ENCODE results near the gene SMG6.

SMG6 gene

GRCh38 chr17:2093349-2093748 is 210.2 kb downstream of the SMG6 start:
- Histone ChIP-seq H3K36me3 (no peaks in the 10 kb centered on the region), H3K4me3 (ENCODE audit: low read depth in 1 of 2, low read length in 1 of 2) (no peak overlapping the region), H3K4me1 (ENCODE audit: control insufficient read depth in 1 of 2, insufficient read depth in 1 of 2, low read depth in 1 of 2, low read length in 1 of 2) (peaks cover 31 to 35% of the 10 kb centered on the region in 2 experiments), H3K27ac (no peak overlapping the region), H3K27me3 (no peaks in the 10 kb centered on the region), H3K9me3 (no peaks in the 10 kb centered on the region)
- TF ChIP-seq CTCF (IDR thresholded peaks at IDR 0.05) = no peak

- peaks cover 42 to 45% of the 10 kb centered on the region in 2 experiments for H3K4me1 ChIP-seq (ENCODE audit: control insufficient read depth in 1 of 2, insufficient read depth in 1 of 2, low read depth in 1 of 2, low read length in 1 of 2)
- no peaks in the 10 kb centered on the region for H3K36me3 ChIP-seq
- no peak overlapping the region for H3K27ac ChIP-seq
- H3K4me3 ChIP-seq (ENCODE audit: low read depth in 1 of 2, low read length in 1 of 2) = no peak overlapping the region
- H3K9me3 ChIP-seq = no peaks in the 10 kb centered on the region
- no peak for TF ChIP-seq CTCF (IDR thresholded peaks at IDR 0.05)
- no peaks in the 10 kb centered on the region for H3K27me3 ChIP-seq
Measured at GRCh38 chr17:2092253-2092652, 211.3 kb downstream of the SMG6 start.

GRCh38 chr17:2090804-2091534 is 212.6 kb downstream of the SMG6 start:
- Histone ChIP-seq H3K4me1 (ENCODE audit: control insufficient read depth in 1 of 2, insufficient read depth in 1 of 2, low read depth in 1 of 2, low read length in 1 of 2) (peaks cover 55 to 58% of the 10 kb centered on the region in 2 experiments), H3K27me3 (no peaks in the 10 kb centered on the region), H3K9me3 (no peaks in the 10 kb centered on the region), H3K36me3 (no peaks in the 10 kb centered on the region), H3K27ac (no peak overlapping the region), H3K4me3 (ENCODE audit: low read depth in 1 of 2, low read length in 1 of 2) (no peak overlapping the region)
- no peak for TF ChIP-seq CTCF (IDR thresholded peaks at IDR 0.05)

- Histone ChIP-seq H3K4me3 (ENCODE audit: low read depth in 1 of 2, low read length in 1 of 2) (no peak overlapping the region), H3K36me3 (no peaks in the 10 kb centered on the region), H3K27ac (no peak overlapping the region), H3K9me3 (no peaks in the 10 kb centered on the region), H3K4me1 (ENCODE audit: control insufficient read depth in 1 of 2, insufficient read depth in 1 of 2, low read depth in 1 of 2, low read length in 1 of 2) (peaks cover 62 to 66% of the 10 kb centered on the region in 2 experiments), H3K27me3 (no peaks in the 10 kb centered on the region)
- no peak for TF ChIP-seq CTCF (IDR thresholded peaks at IDR 0.05)
Measured at GRCh38 chr17:2090210-2090641, 213.4 kb downstream of the SMG6 start.

GRCh38 chr17:2089021-2089422 is 214.6 kb downstream of the SMG6 start:
- no peak for TF ChIP-seq CTCF (IDR thresholded peaks at IDR 0.05)

More at GRCh38 chr17:2089021-2089422, 214.6 kb downstream of the SMG6 start:
- no peaks in the 10 kb centered on the region for H3K27me3 ChIP-seq
- no peaks in the 10 kb centered on the region for H3K9me3 ChIP-seq
- H3K36me3 ChIP-seq = no peaks in the 10 kb centered on the region
- peak overlapping the region; percentile 81 for H3K27ac ChIP-seq
- H3K4me1 ChIP-seq (ENCODE audit: control insufficient read depth in 1 of 2, insufficient read depth in 1 of 2, low read depth in 1 of 2, low read length in 1 of 2) = peaks cover 74 to 78% of the 10 kb centered on the region in 2 experiments
- peak overlapping the region in 1 of 2 experiments; percentile 19 for H3K4me3 ChIP-seq (ENCODE audit: low read depth in 1 of 2, low read length in 1 of 2)

Data from neutrophil (primary cell).